SK-N-SH (cell line): ENCODE results near the gene SIPA1L2. TPM values are rescaled to one million over a fixed set of nuclear protein-coding genes. Genes with fewer than 3 reads are reported as not detected.

Experiments
- CTCF ChIA-PET: fragments of 300-600, 350-600 bp; formaldehyde crosslinking; extraction: SDS; loops from one replicate; lab custom pipeline; 2021; lab: Yijun Ruan, JAX
- POLR2A ChIA-PET: fragments of 350-600 bp; sonication (Branson Sonifier 250); formaldehyde crosslinking; extraction: SDS; loops from one replicate; lab custom pipeline; 2020; ENCODE audit warnings: antibody characterized with exemption, inconsistent platforms; lab: Yijun Ruan, JAX
- DNase-seq: peaks from one replicate; pipeline ENCODE4 v3.0.0; 2012
- H2AFZ ChIP-seq: fragments of 200-600 bp; sonication (generic); 2 replicates; pipeline ENCODE4 v1.8.1; 2016; ENCODE audit warnings: antibody characterized with exemption, mild to moderate bottlenecking, low read depth
- H3F3A ChIP-seq: fragments of 200-600 bp; sonication (generic); replicated peaks from 2 replicates; pipeline ENCODE3; 2016; ENCODE audit warnings: antibody characterized with exemption, mild to moderate bottlenecking; ENCODE audit not compliant: insufficient read depth
- H3K27ac ChIP-seq, 2 experiments: fragments of 200-500 bp in 1 of 2; fragments of 200-600 bp in 1 of 2; sonication (Bioruptor generic) in 1 of 2; sonication (generic), shearing (Covaris generic) in 1 of 2; 2 replicates each; pipeline versions ENCODE4 v1.5.1 to v1.6.1; 2014 to 2016; ENCODE audit warnings: low read depth in 2 of 2, inconsistent platforms in 1 of 2, low read length in 1 of 2, mild to moderate bottlenecking in 1 of 2, mixed read lengths in 1 of 2
- H3K27me3 ChIP-seq: fragments of 200-600 bp; sonication (generic), shearing (Covaris generic); 2 replicates; pipeline ENCODE4 v1.6.1; 2016; ENCODE audit warnings: mixed run types; ENCODE audit not compliant: insufficient read depth
- H3K36me3 ChIP-seq, 2 experiments: fragments of 200-500 bp in 1 of 2; fragments of 200-600 bp in 1 of 2; sonication (Bioruptor generic) in 1 of 2; sonication (generic) in 1 of 2; replicated peaks in 1 of 2; 2 replicates each; pipeline versions ENCODE3 to v1.5.1; 2014 to 2016; ENCODE audit warnings: low read length in 1 of 2, mild to moderate bottlenecking in 1 of 2; ENCODE audit not compliant: insufficient read depth in 2 of 2, control insufficient read depth in 1 of 2
- H3K4me1 ChIP-seq, 2 experiments: fragments of 200-500 bp in 1 of 2; fragments of 200-600 bp in 1 of 2; sonication (Bioruptor generic) in 1 of 2; sonication (generic), shearing (Covaris generic) in 1 of 2; 2 replicates each; pipeline versions ENCODE4 v1.5.1 to v1.6.1; 2014 to 2016; ENCODE audit warnings: low read depth in 1 of 2, low read length in 1 of 2, mixed run types in 1 of 2; ENCODE audit not compliant: insufficient read depth in 2 of 2, control insufficient read depth in 1 of 2
- H3K4me2 ChIP-seq: fragments of 200-600 bp; sonication (generic), shearing (Covaris generic); 2 replicates; pipeline ENCODE4 v1.6.1; 2017; ENCODE audit warnings: mixed run types
- H3K4me3 ChIP-seq, 2 experiments: fragments of 200-500 bp in 1 of 2; fragments of 200-600 bp in 1 of 2; sonication (Bioruptor generic) in 1 of 2; sonication (generic), shearing (Covaris generic) in 1 of 2; 2 replicates each; pipeline versions ENCODE4 v1.5.1 to v1.8.1; 2014 to 2016; ENCODE audit warnings: low read depth in 2 of 2, inconsistent platforms in 1 of 2, low read length in 1 of 2, mild to moderate bottlenecking in 1 of 2, mixed read lengths in 1 of 2, moderate library complexity in 1 of 2
- H3K79me2 ChIP-seq: fragments of 200-600 bp; sonication (generic); 2 replicates; pipeline ENCODE4 v1.8.1; 2017; ENCODE audit warnings: mild to moderate bottlenecking; ENCODE audit not compliant: insufficient read depth
- H3K9ac ChIP-seq: fragments of 200-600 bp; sonication (generic); 2 replicates; pipeline ENCODE4 v1.6.1; 2017; ENCODE audit warnings: mixed run types
- H3K9me2 ChIP-seq: fragments of 200-600 bp; sonication (generic); 2 replicates; pipeline ENCODE4 v1.6.1; 2017; ENCODE audit warnings: mixed run types
- H3K9me3 ChIP-seq: fragments of 200-600 bp; sonication (generic); 2 replicates; pipeline ENCODE4 v1.6.1; 2017; ENCODE audit warnings: mixed run types, mild to moderate bottlenecking, moderate library complexity
- H4K20me1 ChIP-seq: fragments of 200-600 bp; sonication (generic); 2 replicates; pipeline ENCODE4 v1.6.1; 2017; ENCODE audit warnings: mild to moderate bottlenecking, mixed run types; ENCODE audit not compliant: insufficient read depth
- CHD2 ChIP-seq: fragments of 150-350 bp; IDR thresholded peaks from 2 replicates; pipeline ENCODE4 v1.6.1; 2018; ENCODE audit warnings: low read length; ENCODE audit not compliant: partially characterized antibody
- ELF1 ChIP-seq: IDR thresholded peaks from 2 replicates; pipeline ENCODE4 v1.4.0; 2012
- EZH2phosphoT487 ChIP-seq: fragments of 200-600 bp; sonication (generic); IDR thresholded peaks from 2 replicates; pipeline ENCODE4 v1.6.1; 2017; ENCODE audit warnings: low read depth, mixed run types, mild to moderate bottlenecking, antibody characterized with exemption, moderate library complexity, borderline replicate concordance
- FOXM1 ChIP-seq: IDR thresholded peaks from 2 replicates; pipeline ENCODE4 v1.4.0; 2012; ENCODE audit warnings: low read depth, mild to moderate bottlenecking
- GATA2 ChIP-seq: sonication (generic); formaldehyde crosslinking; IDR thresholded peaks from 2 replicates; pipeline ENCODE4 v1.5.0; 2020; ENCODE audit warnings: mild to moderate bottlenecking, missing genetic modification reagents
- JUND ChIP-seq: IDR thresholded peaks from 2 replicates; pipeline ENCODE4 v1.4.0; 2012
- NRF1 ChIP-seq: IDR thresholded peaks from 2 replicates; pipeline ENCODE4 v1.6.1; 2012; ENCODE audit warnings: low read depth, mild to moderate bottlenecking, low read length
- POLR2AphosphoS5 ChIP-seq: IDR thresholded peaks from 2 replicates; pipeline ENCODE4 v1.6.1; 2012; ENCODE audit warnings: low read depth, low read length
- RAD21 ChIP-seq: IDR thresholded peaks from 2 replicates; pipeline ENCODE4 v1.6.1; 2012; ENCODE audit warnings: mild to moderate bottlenecking, low read length
- RFX5 ChIP-seq: IDR thresholded peaks from 2 replicates; pipeline ENCODE4 v1.6.1; 2012; ENCODE audit warnings: mild to moderate bottlenecking, improper control_type of control experiment, low read length
- SMC3 ChIP-seq: IDR thresholded peaks from 2 replicates; pipeline ENCODE4 v1.6.1; 2012; ENCODE audit warnings: low read depth, low read length, improper control_type of control experiment
- TAF1 ChIP-seq: IDR thresholded peaks from 2 replicates; pipeline ENCODE4 v1.6.1; 2012; ENCODE audit warnings: low read depth, mild to moderate bottlenecking, low read length, moderate library complexity, borderline replicate concordance
- TCF12 ChIP-seq: IDR thresholded peaks from 2 replicates; pipeline ENCODE4 v1.4.0; 2012
- TEAD4 ChIP-seq: IDR thresholded peaks from 2 replicates; pipeline ENCODE4 v1.4.0; 2012; ENCODE audit warnings: mild to moderate bottlenecking, borderline replicate concordance; ENCODE audit not compliant: insufficient read depth
- WGBS: methylation state at CpG from one replicate; pipeline ENCODE4 v1.1.6; 2017; ENCODE audit warnings: low lambda C conversion rate; 5-methylcytosine and 5-hydroxymethylcytosine counted together
- polyA plus RNA-seq, 3 experiments: library from polyadenylated mRNA; depleted of rRNA; stranded (reverse); fragments of >200 nt; gene quantifications; 2 replicates each; pipeline ENCODE4 v1.2.3, GENCODE V29; 2012
- TF ChIP-seq, protein P1 (sequence below): fragments of 150-350 bp; IDR thresholded peaks from 2 replicates; pipeline ENCODE4 v1.6.1; 2017; ENCODE audit warnings: antibody characterized with exemption, low read length, low read depth, borderline replicate concordance
- TF ChIP-seq, protein P2 (sequence below): IDR thresholded peaks from 2 replicates; pipeline ENCODE4 v1.6.1; 2012; ENCODE audit warnings: mild to moderate bottlenecking, low read depth, low read length, moderate library complexity
- TF ChIP-seq, protein P3 (sequence below): IDR thresholded peaks from 2 replicates; pipeline ENCODE4 v1.4.0; 2012; ENCODE audit warnings: low read depth, borderline replicate concordance
- TF ChIP-seq, protein P4 (sequence below): fragments of 200-600 bp; sonication (generic); IDR thresholded peaks from 2 replicates; pipeline ENCODE4 v1.6.1; 2017; ENCODE audit warnings: antibody characterized with exemption, mild to moderate bottlenecking, moderate library complexity
- TF ChIP-seq, protein P5 (sequence below): IDR thresholded peaks from 2 replicates; pipeline ENCODE4 v1.4.0; 2012; ENCODE audit warnings: low read depth
- TF ChIP-seq, protein P6 (sequence below): IDR thresholded peaks from 2 replicates; pipeline ENCODE4 v1.4.0; 2012; ENCODE audit warnings: low read depth, borderline replicate concordance

SIPA1L2 gene
- polyA plus RNA-seq, 1 of the 3 experiments (the other 2 are of a cell fraction) = 0.48 TPM

DNA sequence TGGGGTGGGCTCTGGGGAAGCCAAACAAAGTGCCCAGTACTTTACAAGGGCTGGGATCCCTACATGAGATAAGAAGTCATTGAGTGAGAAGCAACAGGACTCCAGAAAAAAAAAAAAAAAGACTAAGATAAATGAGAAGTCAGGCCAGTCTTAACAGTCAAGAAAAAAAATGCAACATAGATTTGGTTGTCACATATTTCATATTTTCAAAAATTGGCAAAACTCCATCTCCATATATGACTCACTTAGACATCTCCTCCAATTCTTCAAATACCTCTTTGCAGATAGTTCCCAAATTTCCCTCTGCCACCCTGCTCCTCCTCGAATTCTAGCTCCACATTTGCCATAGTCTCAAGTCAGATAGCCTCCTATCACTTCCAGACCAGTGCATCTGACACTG, 20.9 kb upstream of the SIPA1L2 start:
- Histone ChIP-seq H3K9me3 (no peaks in the 10 kb centered on the region), H3K27me3 (no peaks in the 10 kb centered on the region), H4K20me1 (no peaks in the 10 kb centered on the region), H3K27ac (no peak overlapping the region), H3K9ac (no peak overlapping the region), H3K4me1 (no peaks in the 10 kb centered on the region), H3K79me2 (no peaks in the 10 kb centered on the region), H3K4me3 (no peak overlapping the region), H3K4me2 (no peak overlapping the region), H3F3A (no peaks in the 10 kb centered on the region), H2AFZ (no peak overlapping the region), H3K36me3 (no peaks in the 10 kb centered on the region), H3K9me2 (no peaks in the 10 kb centered on the region)
- 34% methylated on average over 1 of the region's 1 CpG for WGBS
- ChIA-PET CTCF (interaction anchor here (1.2 kb wide), 1 partner anchor 18 kb away, joined by 3 read pairs; no protein-coding TSS in a partner anchor), POLR2A (no interaction called here)
- TF ChIP-seq GATA2 (CRISPR knock-in tag) (no peak), JUND (no peak), NRF1 (no peak), TAF1 (no peak), POLR2AphosphoS5 (no peak), CHD2 (no peak), ELF1 (no peak), FOXM1 (no peak), TEAD4 (no peak), RFX5 (no peak), EZH2phosphoT487 (no peak), SMC3 (no peak)
- TF ChIP-seq, protein P1, sequence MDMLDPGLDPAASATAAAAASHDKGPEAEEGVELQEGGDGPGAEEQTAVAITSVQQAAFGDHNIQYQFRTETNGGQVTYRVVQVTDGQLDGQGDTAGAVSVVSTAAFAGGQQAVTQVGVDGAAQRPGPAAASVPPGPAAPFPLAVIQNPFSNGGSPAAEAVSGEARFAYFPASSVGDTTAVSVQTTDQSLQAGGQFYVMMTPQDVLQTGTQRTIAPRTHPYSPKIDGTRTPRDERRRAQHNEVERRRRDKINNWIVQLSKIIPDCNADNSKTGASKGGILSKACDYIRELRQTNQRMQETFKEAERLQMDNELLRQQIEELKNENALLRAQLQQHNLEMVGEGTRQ = no peak
- TF ChIP-seq, protein P2, sequence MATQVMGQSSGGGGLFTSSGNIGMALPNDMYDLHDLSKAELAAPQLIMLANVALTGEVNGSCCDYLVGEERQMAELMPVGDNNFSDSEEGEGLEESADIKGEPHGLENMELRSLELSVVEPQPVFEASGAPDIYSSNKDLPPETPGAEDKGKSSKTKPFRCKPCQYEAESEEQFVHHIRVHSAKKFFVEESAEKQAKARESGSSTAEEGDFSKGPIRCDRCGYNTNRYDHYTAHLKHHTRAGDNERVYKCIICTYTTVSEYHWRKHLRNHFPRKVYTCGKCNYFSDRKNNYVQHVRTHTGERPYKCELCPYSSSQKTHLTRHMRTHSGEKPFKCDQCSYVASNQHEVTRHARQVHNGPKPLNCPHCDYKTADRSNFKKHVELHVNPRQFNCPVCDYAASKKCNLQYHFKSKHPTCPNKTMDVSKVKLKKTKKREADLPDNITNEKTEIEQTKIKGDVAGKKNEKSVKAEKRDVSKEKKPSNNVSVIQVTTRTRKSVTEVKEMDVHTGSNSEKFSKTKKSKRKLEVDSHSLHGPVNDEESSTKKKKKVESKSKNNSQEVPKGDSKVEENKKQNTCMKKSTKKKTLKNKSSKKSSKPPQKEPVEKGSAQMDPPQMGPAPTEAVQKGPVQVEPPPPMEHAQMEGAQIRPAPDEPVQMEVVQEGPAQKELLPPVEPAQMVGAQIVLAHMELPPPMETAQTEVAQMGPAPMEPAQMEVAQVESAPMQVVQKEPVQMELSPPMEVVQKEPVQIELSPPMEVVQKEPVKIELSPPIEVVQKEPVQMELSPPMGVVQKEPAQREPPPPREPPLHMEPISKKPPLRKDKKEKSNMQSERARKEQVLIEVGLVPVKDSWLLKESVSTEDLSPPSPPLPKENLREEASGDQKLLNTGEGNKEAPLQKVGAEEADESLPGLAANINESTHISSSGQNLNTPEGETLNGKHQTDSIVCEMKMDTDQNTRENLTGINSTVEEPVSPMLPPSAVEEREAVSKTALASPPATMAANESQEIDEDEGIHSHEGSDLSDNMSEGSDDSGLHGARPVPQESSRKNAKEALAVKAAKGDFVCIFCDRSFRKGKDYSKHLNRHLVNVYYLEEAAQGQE = no peak
- no peak for DNase-seq

DNA sequence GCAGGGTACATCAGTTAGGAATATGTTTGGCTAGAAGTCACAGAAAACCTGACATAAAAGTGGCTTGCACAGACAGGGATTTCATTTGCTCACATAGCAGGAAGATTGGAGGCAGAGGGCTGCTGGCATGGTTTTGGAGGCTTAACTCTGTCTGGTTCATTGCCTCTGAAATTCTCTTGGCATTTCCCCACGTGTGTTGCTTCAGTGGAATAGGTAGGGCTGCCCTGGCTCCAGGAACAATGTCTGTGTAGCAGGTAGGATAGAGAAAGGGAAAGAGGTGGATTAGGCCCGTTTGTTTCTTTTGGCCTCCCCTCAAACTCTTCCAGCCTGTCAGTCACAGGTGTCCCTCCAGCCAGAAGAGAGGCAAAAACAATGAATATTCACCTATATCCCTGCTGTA, 20.5 kb upstream of the SIPA1L2 start:
- CTCF ChIA-PET = interaction anchor here (1.2 kb wide), 1 partner anchor 19 kb away, joined by 3 read pairs; no protein-coding TSS in a partner anchor
- H3K36me3 ChIP-seq = no peaks in the 10 kb centered on the region
- H3K4me2 ChIP-seq = no peak overlapping the region
- no peaks in the 10 kb centered on the region for H3K9me3 ChIP-seq
- H3F3A ChIP-seq = no peaks in the 10 kb centered on the region
- POLR2A ChIA-PET = no interaction called here
- DNase-seq = no peak
- WGBS = 24% methylated on average over 2 of the region's 2 CpGs
- H3K4me3 ChIP-seq = no peak overlapping the region
- H3K27ac ChIP-seq = no peak overlapping the region
- no peaks in the 10 kb centered on the region for H3K27me3 ChIP-seq
- H3K9ac ChIP-seq = no peak overlapping the region
- no peaks in the 10 kb centered on the region for H3K9me2 ChIP-seq
- no peak overlapping the region for H2AFZ ChIP-seq
- H3K4me1 ChIP-seq = no peaks in the 10 kb centered on the region
- no peaks in the 10 kb centered on the region for H4K20me1 ChIP-seq
- no peaks in the 10 kb centered on the region for H3K79me2 ChIP-seq
- TF ChIP-seq TCF12 = no peak
- no peak for TF ChIP-seq RFX5
- no peak for TF ChIP-seq RAD21
- no peak for TF ChIP-seq ELF1
- TF ChIP-seq, protein P3, sequence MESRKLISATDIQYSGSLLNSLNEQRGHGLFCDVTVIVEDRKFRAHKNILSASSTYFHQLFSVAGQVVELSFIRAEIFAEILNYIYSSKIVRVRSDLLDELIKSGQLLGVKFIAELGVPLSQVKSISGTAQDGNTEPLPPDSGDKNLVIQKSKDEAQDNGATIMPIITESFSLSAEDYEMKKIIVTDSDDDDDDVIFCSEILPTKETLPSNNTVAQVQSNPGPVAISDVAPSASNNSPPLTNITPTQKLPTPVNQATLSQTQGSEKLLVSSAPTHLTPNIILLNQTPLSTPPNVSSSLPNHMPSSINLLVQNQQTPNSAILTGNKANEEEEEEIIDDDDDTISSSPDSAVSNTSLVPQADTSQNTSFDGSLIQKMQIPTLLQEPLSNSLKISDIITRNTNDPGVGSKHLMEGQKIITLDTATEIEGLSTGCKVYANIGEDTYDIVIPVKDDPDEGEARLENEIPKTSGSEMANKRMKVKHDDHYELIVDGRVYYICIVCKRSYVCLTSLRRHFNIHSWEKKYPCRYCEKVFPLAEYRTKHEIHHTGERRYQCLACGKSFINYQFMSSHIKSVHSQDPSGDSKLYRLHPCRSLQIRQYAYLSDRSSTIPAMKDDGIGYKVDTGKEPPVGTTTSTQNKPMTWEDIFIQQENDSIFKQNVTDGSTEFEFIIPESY = no peak
- TF ChIP-seq, protein P4, sequence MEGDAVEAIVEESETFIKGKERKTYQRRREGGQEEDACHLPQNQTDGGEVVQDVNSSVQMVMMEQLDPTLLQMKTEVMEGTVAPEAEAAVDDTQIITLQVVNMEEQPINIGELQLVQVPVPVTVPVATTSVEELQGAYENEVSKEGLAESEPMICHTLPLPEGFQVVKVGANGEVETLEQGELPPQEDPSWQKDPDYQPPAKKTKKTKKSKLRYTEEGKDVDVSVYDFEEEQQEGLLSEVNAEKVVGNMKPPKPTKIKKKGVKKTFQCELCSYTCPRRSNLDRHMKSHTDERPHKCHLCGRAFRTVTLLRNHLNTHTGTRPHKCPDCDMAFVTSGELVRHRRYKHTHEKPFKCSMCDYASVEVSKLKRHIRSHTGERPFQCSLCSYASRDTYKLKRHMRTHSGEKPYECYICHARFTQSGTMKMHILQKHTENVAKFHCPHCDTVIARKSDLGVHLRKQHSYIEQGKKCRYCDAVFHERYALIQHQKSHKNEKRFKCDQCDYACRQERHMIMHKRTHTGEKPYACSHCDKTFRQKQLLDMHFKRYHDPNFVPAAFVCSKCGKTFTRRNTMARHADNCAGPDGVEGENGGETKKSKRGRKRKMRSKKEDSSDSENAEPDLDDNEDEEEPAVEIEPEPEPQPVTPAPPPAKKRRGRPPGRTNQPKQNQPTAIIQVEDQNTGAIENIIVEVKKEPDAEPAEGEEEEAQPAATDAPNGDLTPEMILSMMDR = no peak
- no peak for TF ChIP-seq NRF1
- TF ChIP-seq, protein P5, sequence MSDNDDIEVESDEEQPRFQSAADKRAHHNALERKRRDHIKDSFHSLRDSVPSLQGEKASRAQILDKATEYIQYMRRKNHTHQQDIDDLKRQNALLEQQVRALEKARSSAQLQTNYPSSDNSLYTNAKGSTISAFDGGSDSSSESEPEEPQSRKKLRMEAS = no peak
- TF ChIP-seq, protein P6, sequence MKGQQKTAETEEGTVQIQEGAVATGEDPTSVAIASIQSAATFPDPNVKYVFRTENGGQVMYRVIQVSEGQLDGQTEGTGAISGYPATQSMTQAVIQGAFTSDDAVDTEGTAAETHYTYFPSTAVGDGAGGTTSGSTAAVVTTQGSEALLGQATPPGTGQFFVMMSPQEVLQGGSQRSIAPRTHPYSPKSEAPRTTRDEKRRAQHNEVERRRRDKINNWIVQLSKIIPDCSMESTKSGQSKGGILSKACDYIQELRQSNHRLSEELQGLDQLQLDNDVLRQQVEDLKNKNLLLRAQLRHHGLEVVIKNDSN = no peak
